GM18508 (cell line): ENCODE results near the gene NXF1.
A peak's percentile ranks its signal among the peaks of the same experiment; 100 is the strongest.
"Not testable (repeated sequence)": the region's sequence is repeated elsewhere in the genome, so short reads cannot be mapped to it uniquely, and the experiment has no call there.

Experiments used
- ATAC-seq: cut with Tn5 transposase; IDR thresholded peaks from one replicate; pipeline ENCODE4 v1.9.1; 2021; ENCODE audit warnings: moderate number of reproducible peaks; ENCODE audit not compliant: insufficient read depth, unreplicated experiment

NXF1 gene

DNA sequence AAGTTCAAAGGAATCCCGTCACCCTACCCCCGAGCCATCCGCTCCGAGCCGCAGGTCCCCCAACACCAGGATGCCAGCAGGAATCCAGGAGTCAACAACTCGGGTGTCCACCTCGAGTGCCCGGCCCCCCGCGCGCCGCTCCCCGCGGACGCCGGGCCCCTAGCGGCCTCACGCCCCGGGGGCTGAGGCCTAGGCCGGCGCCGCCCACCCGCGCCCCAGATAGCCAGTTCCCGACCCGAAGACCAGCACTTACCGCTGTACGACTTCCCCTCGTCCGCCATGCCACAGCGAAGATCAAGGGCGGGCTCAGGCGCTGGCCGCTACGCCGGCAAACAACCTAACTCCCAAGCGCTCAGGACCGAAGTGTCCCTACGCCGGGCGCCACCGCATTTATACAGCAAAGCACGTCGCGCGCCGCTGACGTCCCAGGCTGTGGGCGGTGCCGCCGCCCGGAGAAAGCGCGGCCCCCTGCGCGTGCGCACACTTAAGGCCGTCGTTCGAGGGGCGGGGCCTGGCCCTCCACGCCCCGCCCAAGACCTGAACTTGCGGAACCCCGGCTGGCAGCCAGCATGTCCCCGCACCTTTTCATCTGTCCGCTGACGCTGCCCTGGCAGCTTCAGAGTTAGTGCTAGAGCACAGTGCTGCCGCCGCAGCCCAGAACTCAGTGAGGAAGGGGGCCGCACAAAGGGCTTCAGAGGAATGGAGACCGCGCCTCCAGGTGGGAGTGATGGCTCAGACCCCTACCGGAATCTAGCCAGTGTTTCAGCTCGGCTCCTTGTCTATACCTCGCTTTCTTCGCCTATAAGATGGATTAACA is at the start of gene NXF1:
Gene NXF1, minus strand, starts transcription at position 365 of the 817 bp plus-strand sequence. Its CDS starts 84 bp downstream, at position 281.
- peak; percentile 35 for ATAC-seq

GRCh38 chr11:62854013-62854824 is 49.0 kb upstream of the NXF1 start:
- no peak for ATAC-seq

DNA sequence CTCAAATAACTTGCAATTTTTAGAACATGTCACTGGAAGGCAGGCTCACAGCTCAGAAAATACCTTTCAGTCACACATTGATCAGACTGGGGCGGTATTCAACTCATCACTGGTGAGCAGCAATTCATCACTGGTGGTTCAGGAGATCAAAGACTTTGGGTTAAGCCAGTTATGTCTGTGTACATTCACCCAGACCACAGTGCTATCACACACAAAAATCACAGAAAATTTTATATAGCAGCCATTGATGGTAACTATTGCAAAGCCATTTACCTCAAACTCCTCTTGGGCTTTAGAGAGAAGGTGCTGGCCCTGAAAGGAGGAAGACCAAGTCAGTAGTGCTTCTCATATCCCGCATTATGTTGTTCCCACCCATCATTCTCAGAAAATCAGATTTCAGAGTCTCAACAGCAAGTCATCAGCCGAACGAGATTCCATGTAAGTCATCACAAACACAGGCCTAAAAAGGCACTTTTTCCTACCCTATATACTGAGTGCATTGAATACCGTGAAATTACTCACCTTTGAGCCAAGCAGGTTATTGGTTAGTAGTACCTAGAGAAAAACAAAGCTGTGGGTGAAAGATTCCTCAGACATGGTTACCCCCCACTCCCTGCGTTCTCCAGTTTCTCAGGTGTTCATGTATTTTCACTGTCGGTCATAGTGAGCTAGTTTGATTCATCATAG is 48.2 kb upstream of the NXF1 start:
- no peak for ATAC-seq

GRCh38 chr11:62852523-62853188 is 47.4 kb upstream of the NXF1 start:
- no peak for ATAC-seq

DNA sequence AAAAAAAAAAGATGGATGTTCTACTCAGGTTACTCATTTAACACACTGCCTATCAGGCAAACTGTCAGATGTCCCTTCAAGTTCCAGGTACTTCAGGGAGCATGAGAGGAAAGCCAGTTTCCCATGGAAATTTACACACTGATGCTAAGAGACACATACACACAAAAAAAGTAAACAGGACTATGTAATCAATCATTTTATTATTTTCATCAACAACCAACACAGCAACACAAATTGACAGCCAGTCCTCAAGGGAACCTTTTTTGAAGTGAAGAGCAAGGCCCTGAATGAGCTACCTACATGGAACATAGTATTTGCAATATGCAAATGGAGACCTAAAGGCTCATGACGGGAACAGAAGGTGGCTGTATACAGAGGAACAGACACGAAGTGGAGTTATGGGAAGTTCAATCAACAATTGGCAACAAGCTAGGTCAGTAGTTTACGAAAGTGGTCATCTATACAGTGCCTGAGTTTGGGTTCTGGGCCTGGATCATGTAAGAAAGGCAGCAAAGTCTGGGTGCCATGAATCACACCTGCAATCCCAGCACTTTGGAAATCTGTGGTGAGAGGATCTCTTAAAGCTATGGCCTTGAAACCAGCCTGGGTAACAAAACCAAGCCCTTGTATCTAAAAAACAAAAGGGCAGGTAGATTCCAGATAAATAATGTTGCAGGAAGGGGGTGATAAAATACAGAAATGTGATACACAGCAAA is 46.7 kb upstream of the NXF1 start:
- no peak for ATAC-seq

DNA sequence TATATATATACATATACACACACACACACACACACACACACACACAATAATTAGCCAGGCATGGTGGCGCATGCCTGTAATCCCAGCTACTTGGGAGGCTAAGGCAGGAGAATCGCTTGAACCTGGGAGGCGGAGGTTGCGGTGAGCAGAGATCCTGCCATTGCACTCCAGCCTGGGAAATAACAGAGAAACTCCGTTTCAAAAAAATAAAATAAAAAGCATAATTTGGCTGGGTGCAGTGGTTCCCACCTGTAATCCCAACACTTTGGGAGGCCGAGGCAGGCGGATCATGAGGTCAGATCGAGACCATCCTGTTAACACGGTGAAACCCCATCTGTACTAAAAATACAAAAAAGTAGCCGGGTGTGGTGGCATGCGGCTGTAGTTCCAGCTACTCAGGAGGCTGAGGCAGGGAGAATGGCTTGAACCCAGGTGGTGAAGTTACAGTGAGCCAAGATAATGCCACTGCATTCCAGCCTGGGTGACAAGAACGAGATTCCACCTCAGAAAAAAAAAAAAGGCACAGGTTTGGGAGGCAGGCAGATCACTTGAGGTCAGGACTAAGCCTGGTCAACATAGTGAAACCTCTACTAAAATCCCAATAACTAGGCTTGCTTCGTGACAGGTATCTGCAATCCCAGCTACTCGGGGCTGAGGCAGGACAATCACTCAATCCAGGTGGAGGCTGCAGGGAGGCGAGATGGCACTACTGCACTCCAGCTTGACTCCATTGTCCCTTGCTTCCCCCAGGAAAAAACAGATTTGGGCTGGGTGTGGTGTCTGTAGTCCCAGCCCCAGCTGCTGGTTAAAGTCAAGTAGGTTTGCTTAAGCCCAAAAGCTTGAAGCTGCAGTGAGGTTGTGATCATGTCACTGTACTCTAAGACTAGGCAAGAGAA is 45.9 kb upstream of the NXF1 start:
- no peak for ATAC-seq

GRCh38 chr11:62847767-62848314 is 42.6 kb upstream of the NXF1 start:
- ATAC-seq: no peak

DNA sequence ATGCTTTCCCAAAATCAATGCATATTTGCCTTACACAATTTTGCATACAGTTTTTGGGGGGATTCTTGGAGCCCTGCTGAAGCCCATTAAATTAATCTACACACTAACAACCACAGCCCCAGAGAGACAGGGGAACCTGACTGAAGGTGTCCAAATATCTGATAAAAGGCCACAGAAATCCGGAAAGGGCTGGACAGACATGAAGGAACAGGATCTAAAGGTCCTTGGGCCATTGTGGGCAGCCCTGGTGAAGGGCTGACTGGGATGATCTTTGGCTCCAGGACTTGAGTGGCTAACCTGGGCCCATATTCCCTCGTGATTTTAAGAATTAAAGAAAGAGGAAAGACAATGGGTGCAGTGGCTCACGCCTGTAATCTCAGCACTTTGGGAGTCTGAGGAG is 40.9 kb upstream of the NXF1 start:
- ATAC-seq: no peak

DNA sequence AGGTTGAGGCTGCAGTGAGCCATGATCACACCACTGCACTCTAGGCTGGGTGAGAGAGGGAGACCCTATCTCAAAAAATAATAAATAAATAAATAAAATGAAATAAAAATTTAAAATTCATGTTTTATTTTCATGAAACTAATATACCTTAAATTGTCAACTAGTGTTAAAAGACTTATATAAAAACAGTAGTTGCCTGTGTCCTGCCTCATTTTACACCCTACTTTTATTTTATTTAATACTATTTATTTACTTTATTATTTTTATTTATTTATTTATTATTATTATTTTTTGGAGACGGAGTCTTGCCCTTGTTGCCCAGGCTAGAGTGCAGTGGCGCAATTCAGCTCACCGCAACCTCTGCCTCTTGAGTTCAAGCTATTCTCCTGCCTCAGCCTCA is 38.9 kb upstream of the NXF1 start:
- no peak for ATAC-seq

GRCh38 chr11:62843466-62843865 is 38.2 kb upstream of the NXF1 start:
- no peak for ATAC-seq

- not testable (repeated sequence) for ATAC-seq
Measured at GRCh38 chr11:62842891-62843290, 37.7 kb upstream of the NXF1 start.

DNA sequence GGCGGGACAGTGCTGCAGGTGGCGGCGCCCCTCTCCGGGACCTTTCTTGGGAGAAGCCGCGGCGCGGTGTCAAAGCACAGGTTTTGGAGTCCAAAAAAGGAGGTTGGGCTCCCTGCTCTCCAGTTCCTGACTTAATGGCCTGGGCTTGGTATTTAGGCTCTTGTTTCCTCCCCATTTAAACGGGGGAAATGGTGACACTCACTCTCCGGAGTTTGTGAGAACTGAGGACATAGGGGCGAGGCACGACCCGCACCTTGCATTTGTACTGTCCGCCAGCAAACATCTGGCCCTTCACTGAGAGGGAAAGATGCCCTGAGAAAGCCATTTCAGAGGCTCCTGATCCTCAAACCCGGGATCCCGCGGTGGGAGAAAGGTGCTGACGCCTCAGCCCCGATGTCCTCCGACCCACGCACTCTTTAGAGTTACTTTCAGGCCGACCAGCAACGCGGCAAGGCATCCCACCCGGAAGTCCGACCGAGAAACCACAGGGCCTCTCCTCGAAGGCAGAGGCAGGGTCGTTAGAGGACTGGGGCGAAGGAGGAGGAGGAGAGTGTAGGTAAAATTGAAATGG is 37.0 kb upstream of the NXF1 start:
- no peak for ATAC-seq

DNA sequence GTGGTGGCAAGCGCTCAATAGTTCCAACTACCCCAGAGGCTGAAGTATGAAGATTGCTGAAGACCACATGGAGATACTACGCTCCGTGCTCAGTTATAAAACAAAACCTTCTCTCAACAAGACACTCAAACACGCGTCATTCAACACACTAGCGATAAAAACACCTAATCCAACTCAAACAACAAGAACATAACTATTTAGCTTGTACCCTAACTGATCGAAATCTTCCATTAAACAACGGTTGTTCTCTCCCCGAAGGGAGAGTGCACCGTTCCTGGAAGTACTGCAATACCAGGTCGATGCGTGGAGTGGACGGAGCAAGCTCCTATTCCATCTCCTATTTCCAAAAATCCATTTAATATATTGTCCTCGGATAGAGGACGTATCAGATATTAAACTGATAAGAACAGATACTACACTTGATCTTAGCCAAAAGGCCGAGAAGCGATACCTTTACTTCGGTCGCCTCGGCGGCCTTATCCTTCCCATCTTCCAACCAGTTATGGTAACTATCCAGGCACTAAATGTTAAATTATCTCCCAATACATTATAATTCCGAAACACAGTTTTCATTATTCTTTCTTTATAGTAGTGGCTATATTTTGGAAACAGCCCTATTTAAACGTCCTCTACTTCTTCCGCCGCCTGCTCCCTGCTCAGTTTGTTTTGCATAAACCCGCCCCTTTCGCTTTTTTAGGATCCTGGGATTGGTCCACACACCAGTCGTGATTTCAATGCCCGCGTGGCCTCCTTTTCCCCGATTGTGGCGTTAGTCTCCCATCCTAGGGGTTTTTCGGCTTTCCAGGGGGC is 36.3 kb upstream of the NXF1 start:
- ATAC-seq: peak; percentile 61

DNA sequence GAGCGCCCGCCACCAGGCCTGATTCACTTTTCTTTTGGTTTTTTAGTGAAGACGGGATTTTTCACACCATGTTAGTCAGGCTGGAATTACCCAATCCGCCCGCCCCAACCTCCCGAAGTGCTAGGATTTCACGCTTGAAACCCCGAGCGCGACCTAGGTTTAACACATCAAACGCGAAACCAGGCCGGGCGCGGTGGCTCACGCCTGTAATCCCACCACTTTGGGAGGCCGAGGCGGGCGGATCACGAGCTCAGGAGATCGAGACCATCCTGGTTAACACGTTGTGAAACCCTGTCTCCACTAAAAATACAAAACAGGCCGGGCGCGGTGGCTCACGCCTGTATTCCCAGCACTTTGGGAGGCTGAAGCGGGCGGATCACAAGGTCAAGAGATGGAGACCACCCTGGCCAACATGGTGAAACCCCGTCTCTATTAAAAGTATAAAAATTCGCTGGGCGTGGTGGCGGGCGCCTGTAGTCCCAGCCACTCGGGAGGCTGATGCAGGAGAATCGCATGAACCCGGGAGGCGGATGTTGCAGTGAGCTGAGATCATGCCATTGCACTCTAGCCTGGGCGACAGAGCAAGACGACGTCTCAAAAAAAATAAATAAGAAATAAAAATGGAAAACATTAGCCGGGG is 35.6 kb upstream of the NXF1 start:
- not testable (repeated sequence) for ATAC-seq

DNA sequence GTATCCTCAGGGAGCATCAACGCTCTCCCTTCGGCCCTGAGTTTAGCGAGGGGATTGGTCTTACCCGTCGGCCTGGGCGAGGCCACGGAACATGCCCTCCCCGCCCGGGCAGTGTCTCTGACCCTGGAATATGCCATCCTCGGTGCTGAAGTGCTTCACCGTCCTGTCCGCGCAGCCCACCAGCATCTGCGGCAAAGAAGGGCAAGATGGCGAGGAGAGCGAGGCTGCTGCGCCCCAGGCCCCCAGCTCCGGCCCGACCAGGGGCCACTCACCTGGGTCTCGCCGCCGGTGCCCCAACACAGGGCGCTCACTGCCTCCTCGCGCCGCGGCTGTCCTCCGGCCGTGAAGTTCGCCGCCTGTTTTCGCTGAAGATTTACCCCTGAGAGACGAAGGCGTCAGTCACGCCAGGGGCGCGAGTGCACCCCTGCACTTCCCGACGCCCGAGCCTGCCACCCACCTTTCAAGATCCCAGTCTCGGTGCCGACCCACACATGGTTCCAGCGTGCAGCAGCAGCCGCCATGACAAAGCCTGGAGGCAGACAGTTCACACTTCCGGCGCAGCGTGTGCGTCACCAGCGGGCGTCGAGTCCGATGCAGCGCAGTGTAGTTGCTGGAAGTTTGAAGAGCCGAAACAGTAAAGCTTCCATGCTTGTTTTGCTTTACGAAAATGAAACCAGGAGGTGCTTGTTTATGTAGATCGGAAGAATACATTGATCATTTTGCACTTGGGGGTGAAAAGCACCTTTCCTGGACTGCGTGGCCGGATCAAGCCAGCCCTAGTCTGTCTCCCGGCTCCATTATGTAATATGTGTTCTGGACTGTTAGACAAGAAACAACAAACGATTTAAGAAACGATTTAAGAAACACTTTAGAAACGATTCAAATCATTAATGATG is 34.1 kb upstream of the NXF1 start, which contains the start of gene WDR74:
Gene WDR74, minus strand, starts transcription at position 541 of the 896 bp plus-strand sequence. Its CDS starts 20 bp downstream, at position 521.
- peak; percentile 23 for ATAC-seq

DNA sequence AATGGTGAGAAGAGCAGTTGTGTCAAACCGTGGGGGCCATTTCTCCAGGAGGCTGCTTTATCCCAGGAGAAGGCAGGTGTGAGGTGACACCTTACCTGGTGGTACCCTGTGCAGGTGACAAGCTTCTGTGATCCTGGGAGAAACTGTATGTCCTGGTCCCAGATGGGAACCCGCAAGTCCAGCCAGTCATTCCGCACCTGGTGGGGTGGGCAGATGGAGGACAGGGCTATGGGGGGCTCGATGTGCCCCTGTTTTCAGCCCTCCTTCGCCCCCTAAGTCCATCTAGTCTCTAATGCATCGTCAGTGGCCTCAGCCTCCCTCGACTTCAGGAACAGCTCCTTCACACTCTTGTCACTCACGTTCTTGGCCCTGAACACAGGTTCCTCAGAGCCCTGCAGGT is 30.1 kb upstream of the NXF1 start:
- no peak for ATAC-seq
